HEK293 (cell line): ENCODE results near the gene CCDC117.

Source experiments
- CTCF ChIA-PET: fragments of 350-600 bp; formaldehyde crosslinking; extraction: SDS; loops from one replicate; lab custom pipeline; 2021; ENCODE audit warnings: antibody characterized with exemption; lab: Yijun Ruan, JAX
- POLR2A ChIA-PET: fragments of 300-600 bp; formaldehyde crosslinking; extraction: SDS; loops from one replicate; lab custom pipeline; 2020; ENCODE audit warnings: antibody characterized with exemption, inconsistent platforms; lab: Yijun Ruan, JAX
- H3K27ac ChIP-seq: fragments of 200-500 bp; sonication (Bioruptor generic); 2 replicates; pipeline ENCODE4 v1.5.1; 2014; ENCODE audit warnings: low read depth, low read length, control low read depth, inconsistent platforms; ENCODE audit errors: extremely low read depth
- H3K36me3 ChIP-seq, 2 experiments: fragments of 200-500 bp in 1 of 2; sonication (Bioruptor generic) in 1 of 2; 1 replicate in 1 of 2; 2 replicates in 1 of 2; pipeline ENCODE4 v1.5.1; 2014 to 2017; ENCODE audit warnings: inconsistent platforms in 2 of 2, low read length in 2 of 2; ENCODE audit not compliant: control insufficient read depth in 2 of 2, insufficient read depth in 1 of 2
- H3K4me1 ChIP-seq: fragments of 200-500 bp; sonication (Bioruptor generic); 2 replicates; pipeline ENCODE4 v1.5.1; 2014; ENCODE audit warnings: mild to moderate bottlenecking, low read length, inconsistent platforms; ENCODE audit not compliant: control insufficient read depth, insufficient read depth
- H3K4me3 ChIP-seq: 2 replicates; pipeline ENCODE4 v1.5.1; 2011; ENCODE audit warnings: low read depth, mild to moderate bottlenecking, control low read depth, low read length, moderate library complexity
- H3K9me3 ChIP-seq: fragments of 200-500 bp; sonication (Bioruptor generic); 2 replicates; pipeline ENCODE4 v1.5.1; 2014; ENCODE audit warnings: low read depth, low read length, inconsistent platforms; ENCODE audit not compliant: control insufficient read depth, insufficient read depth
- BCL11B ChIP-seq: fragments of 450-650 bp; formaldehyde crosslinking; IDR thresholded peaks from 2 replicates; pipeline ENCODE4 v1.5.1; 2016; ENCODE audit warnings: low read depth, missing biosample characterization, missing genetic modification characterization
- HIC1 ChIP-seq: fragments of 450-650 bp; formaldehyde crosslinking; IDR thresholded peaks from 2 replicates; pipeline ENCODE4 v1.5.1; 2016; ENCODE audit warnings: missing biosample characterization, missing genetic modification characterization
- PRDM1 ChIP-seq: fragments of 450-650 bp; formaldehyde crosslinking; IDR thresholded peaks from 2 replicates; pipeline ENCODE4; 2016; ENCODE audit warnings: missing biosample characterization, missing genetic modification characterization
- PRDM6 ChIP-seq: fragments of 450-650 bp; formaldehyde crosslinking; IDR thresholded peaks from 2 replicates; pipeline ENCODE4 v1.5.1; 2017; ENCODE audit warnings: missing biosample characterization, missing genetic modification characterization
- SP2 ChIP-seq: fragments of 450-650 bp; formaldehyde crosslinking; IDR thresholded peaks from 2 replicates; pipeline ENCODE4 v1.5.1; 2016; ENCODE audit warnings: missing biosample characterization, missing genetic modification characterization
- SP7 ChIP-seq: fragments of 450-650 bp; formaldehyde crosslinking; IDR thresholded peaks from 2 replicates; pipeline ENCODE4 v1.5.1; 2016; ENCODE audit warnings: missing biosample characterization, missing genetic modification characterization
- YY2 ChIP-seq: fragments of 450-650 bp; formaldehyde crosslinking; IDR thresholded peaks from 2 replicates; pipeline ENCODE4 v1.5.1; 2016; ENCODE audit warnings: missing biosample characterization, missing genetic modification characterization
- ZBTB17 ChIP-seq: fragments of 450-650 bp; formaldehyde crosslinking; IDR thresholded peaks from 2 replicates; pipeline ENCODE4 v1.5.1; 2016; ENCODE audit warnings: missing biosample characterization, missing genetic modification characterization
- ZFP69B ChIP-seq: fragments of 450-650 bp; formaldehyde crosslinking; IDR thresholded peaks from 2 replicates; pipeline ENCODE4 v1.5.1; 2016; ENCODE audit warnings: missing biosample characterization, missing genetic modification characterization
- ZNF24 ChIP-seq: fragments of 450-650 bp; formaldehyde crosslinking; IDR thresholded peaks from 2 replicates; pipeline ENCODE4 v1.5.1; 2016; ENCODE audit warnings: missing biosample characterization, missing genetic modification characterization
- ZNF248 ChIP-seq: fragments of 450-650 bp; formaldehyde crosslinking; IDR thresholded peaks from 2 replicates; pipeline ENCODE4 v1.5.1; 2017; ENCODE audit warnings: missing biosample characterization, missing genetic modification characterization
- ZNF354C ChIP-seq: fragments of 450-650 bp; formaldehyde crosslinking; IDR thresholded peaks from 2 replicates; pipeline ENCODE4 v1.5.1; 2016; ENCODE audit warnings: missing biosample characterization, missing genetic modification characterization, low read depth, borderline replicate concordance
- ZNF366 ChIP-seq: fragments of 450-650 bp; formaldehyde crosslinking; conservative IDR thresholded peaks from 2 replicates; pipeline ENCODE4 v1.5.1; 2016; ENCODE audit warnings: missing biosample characterization, missing genetic modification characterization
- ZNF398 ChIP-seq: fragments of 450-650 bp; formaldehyde crosslinking; IDR thresholded peaks from 2 replicates; pipeline ENCODE4 v1.5.1; 2017; ENCODE audit warnings: missing biosample characterization, missing genetic modification characterization
- ZNF501 ChIP-seq: fragments of 450-650 bp; formaldehyde crosslinking; IDR thresholded peaks from 2 replicates; pipeline ENCODE4 v1.5.1; 2016; ENCODE audit warnings: missing biosample characterization, missing genetic modification characterization
- ZNF518A ChIP-seq: fragments of 450-650 bp; formaldehyde crosslinking; conservative IDR thresholded peaks from 2 replicates; pipeline ENCODE4 v1.5.1; 2016; ENCODE audit warnings: low read depth, missing biosample characterization, missing genetic modification characterization
- ZNF558 ChIP-seq: fragments of 450-650 bp; formaldehyde crosslinking; IDR thresholded peaks from 2 replicates; pipeline ENCODE4 v1.5.1; 2016; ENCODE audit warnings: missing biosample characterization, missing genetic modification characterization
- ZNF600 ChIP-seq: fragments of 450-650 bp; formaldehyde crosslinking; IDR thresholded peaks from 2 replicates; pipeline ENCODE4 v1.5.1; 2016; ENCODE audit warnings: missing biosample characterization, missing genetic modification characterization
- ZNF629 ChIP-seq: fragments of 450-650 bp; formaldehyde crosslinking; IDR thresholded peaks from 2 replicates; pipeline ENCODE4 v1.5.1; 2017; ENCODE audit warnings: missing biosample characterization, missing genetic modification characterization
- ZNF664 ChIP-seq: fragments of 450-650 bp; formaldehyde crosslinking; IDR thresholded peaks from 2 replicates; pipeline ENCODE4 v1.5.1; 2016; ENCODE audit warnings: missing biosample characterization, missing genetic modification characterization
- ZNF792 ChIP-seq: fragments of 450-650 bp; formaldehyde crosslinking; IDR thresholded peaks from 2 replicates; pipeline ENCODE4 v1.5.1; 2016; ENCODE audit warnings: missing biosample characterization, missing genetic modification characterization

Gene CCDC117

GRCh38 chr22:28798810-28799605, 26.5 kb downstream of the CCDC117 start (continued):
- peak; percentile 82 for TF ChIP-seq ZNF398
- no peak for TF ChIP-seq ZNF501 (tag by site-specific recombination)
- TF ChIP-seq PRDM1: peak; percentile 92
- peak; percentile 85 for TF ChIP-seq ZNF366 (tag by site-specific recombination)
- TF ChIP-seq ZNF24 (tag by site-specific recombination): peak; percentile 48; the same call in 1 of the 2 replicates
- TF ChIP-seq SP2: 0 out of 2 replicates have a peak, but pooled peaks have one; percentile 33
- TF ChIP-seq ZNF558 (tag by site-specific recombination): peak; percentile 81
- TF ChIP-seq ZNF792 (tag by site-specific recombination): no peak
- TF ChIP-seq ZFP69B: peak; percentile 84
- TF ChIP-seq BCL11B: peak; percentile 53; the same call in 1 of the 2 replicates
- peak; percentile 59 for TF ChIP-seq PRDM6 (tag by site-specific recombination)
- peak; percentile 22; the same call in 1 of the 2 replicates for TF ChIP-seq ZNF664
- no peak for TF ChIP-seq YY2

GRCh38 chr22:28799606-28800307, 27.3 kb downstream of the CCDC117 start:
- Histone ChIP-seq H3K9me3 (no peaks in the 10 kb centered on the region), H3K27ac (peak overlapping the region; percentile 86), H3K4me1 (no peaks in the 10 kb centered on the region), H3K4me3 (peak overlapping the region; percentile 86), H3K36me3 (peaks cover 31 to 44% of the 10 kb centered on the region in 2 experiments)
- POLR2A ChIA-PET: interaction anchor here (0.5 to 3.1 kb wide), 29 partner anchors 9 to 880 kb away, joined by 3 to 25 read pairs (median 4); partner anchors contain the start of genes CCDC117, CHEK2, HSCB and PITPNB
- TF ChIP-seq ZNF354C (tag by site-specific recombination) (no peak), ZNF518A (tag by site-specific recombination) (0 out of 2 replicates have a peak, but pooled peaks have one; percentile 0), ZBTB17 (tag by site-specific recombination) (peak; percentile 69; the same call in 1 of the 2 replicates), ZNF366 (tag by site-specific recombination) (0 out of 2 replicates have a peak, but pooled peaks have one; percentile 25), ZNF24 (tag by site-specific recombination) (0 out of 2 replicates have a peak, but pooled peaks have one; percentile 7), SP7 (0 out of 2 replicates have a peak, but pooled peaks have one; percentile 9), ZNF600 (tag by site-specific recombination) (no peak), ZNF248 (tag by site-specific recombination) (no peak), ZNF629 (tag by site-specific recombination) (peak; percentile 40; the same call in 1 of the 2 replicates), HIC1 (tag by site-specific recombination) (peak; percentile 79)
- CTCF ChIA-PET: interaction anchor here (0.5 to 1.0 kb wide), 6 partner anchors 14 to 449 kb away, joined by 3 to 4 read pairs (median 3); no protein-coding TSS in a partner anchor
